OCI-M1 (cell line): Measurements from ENCODE around the gene LTN1.

Experiments
- DNase-seq: peaks from one replicate; lab custom pipeline; 2025; lab: John Stamatoyannopoulos, UW

The LTN1 gene

GRCh38 chr21:28884481-28884880, 108.2 kb downstream of the LTN1 start:
- DNase-seq: peak; percentile 81

GRCh38 chr21:28883931-28884330, 108.7 kb downstream of the LTN1 start:
- DNase-seq: peak; percentile 61

- DNase-seq: no peak
These were observed 110.3 kb downstream of the LTN1 start for GRCh38 chr21:28882345-28882744.
